Measurements from ENCODE around the gene SLC15A4. TPM values are rescaled to one million over a fixed set of nuclear protein-coding genes. Genes with fewer than 3 reads are reported as not detected.

SLC15A4 gene
- total and polyA plus RNA-seq, 2 of the 13 experiments (the other 11 are each of a cell fraction or from before 2014, with no cell fraction given): 17.3 to 22.7 TPM

GRCh38 chr12:128813392-128813791 lies 10.4 kb downstream of the SLC15A4 start:
- DNase-seq (ENCODE audit: low spot score) (no peak), ATAC-seq (no peak), FAIRE-seq (no peak)
- H3K4me1 ChIP-seq (ENCODE audit: insufficient read depth, low read length): peaks cover 6% of the 10 kb centered on the region; the same call in 1 of the 2 replicates
- ChIA-PET CTCF (ENCODE audit: low intra/inter-chr PET ratio, low total read pairs) (no interaction called here), POLR2A (no interaction called here)
- peaks cover 57% of the 10 kb centered on the region for H3K79me2 ChIP-seq (ENCODE audit: insufficient read depth, low read length)
- H3K9ac ChIP-seq (ENCODE audit: insufficient read depth, low read depth, low read length): no peak overlapping the region
- H3K4me2 ChIP-seq (ENCODE audit: low read depth, low read length): no peak overlapping the region
- no peaks in the 10 kb centered on the region for H3K9me3 ChIP-seq (ENCODE audit: low read length)
- H3K36me3 ChIP-seq (replicated peaks in 1 of 2; ENCODE audit: control insufficient read depth in 1 of 2, insufficient read depth in 2 of 2, low read length in 2 of 2): peaks cover 9 to 48% of the 10 kb centered on the region in 2 experiments; a peak in 4 of 5 replicates
- no peak overlapping the region for H2AFZ ChIP-seq (ENCODE audit: low read length)
- no peak overlapping the region for H3K27ac ChIP-seq (ENCODE audit: extremely low read length, insufficient read depth, low read length)
- WGBS (ENCODE audit: low lambda C conversion rate): 97% methylated on average over 7 of the region's 10 CpGs
- TF ChIP-seq ZNF761 (CRISPR knock-in tag; conservative IDR thresholded peaks at IDR 0.05): no peak
- no peak for TF ChIP-seq GPN1 (CRISPR knock-in tag; IDR thresholded peaks at IDR 0.05; ENCODE audit: borderline replicate concordance)
- no peak for TF ChIP-seq THYN1 (CRISPR knock-in tag; IDR thresholded peaks at IDR 0.05; ENCODE audit: borderline replicate concordance, low read depth)
- H3K4me3 ChIP-seq (replicated peaks in 1 of 3; ENCODE audit: insufficient read depth in 1 of 3, low read depth in 2 of 3, low read length in 3 of 3): no peak overlapping the region
- no peaks in the 10 kb centered on the region for H3K27me3 ChIP-seq (ENCODE audit: control insufficient read depth in 1 of 2, insufficient read depth in 2 of 2, low read length in 2 of 2)
- peaks cover 15% of the 10 kb centered on the region; the same call in 1 of the 2 replicates for H4K20me1 ChIP-seq (ENCODE audit: insufficient read depth, low read length)
- BruUV-seq (replicated peaks): no TSS peak
- intact Hi-C loops (cut with micrococcal nuclease; ENCODE audit: unreplicated experiment): no loop called here
- in situ Hi-C loops (cut with HindIII; ENCODE audit: extremely low pct_ligation_motif_present, low pct_unique_long_range_greater_than_20kb): no loop called here

GRCh38 chr12:128811806-128812205 lies 12.0 kb downstream of the SLC15A4 start:
- BruUV-seq (replicated peaks): no TSS peak
- TF ChIP-seq TGIF2 (CRISPR knock-in tag; IDR thresholded peaks at IDR 0.05) (no peak), ZNF180 (CRISPR knock-in tag; IDR thresholded peaks at IDR 0.05; ENCODE audit: borderline replicate concordance, low read depth) (no peak), GMEB1 (CRISPR knock-in tag; IDR thresholded peaks at IDR 0.05; ENCODE audit: borderline replicate concordance) (no peak), GPBP1L1 (CRISPR knock-in tag; IDR thresholded peaks at IDR 0.05) (no peak), THAP11 (CRISPR knock-in tag; IDR thresholded peaks at IDR 0.05) (no peak), ZNF788 (CRISPR knock-in tag; IDR thresholded peaks at IDR 0.05; ENCODE audit: borderline replicate concordance) (no peak), TIGD3 (CRISPR knock-in tag; IDR thresholded peaks at IDR 0.05; ENCODE audit: borderline replicate concordance) (no peak), ZNF552 (CRISPR knock-in tag; IDR thresholded peaks at IDR 0.05; ENCODE audit: borderline replicate concordance) (no peak), NFE2 (CRISPR knock-in tag; IDR thresholded peaks at IDR 0.05) (no peak), ZNF724P (CRISPR knock-in tag; IDR thresholded peaks at IDR 0.05; ENCODE audit: borderline replicate concordance) (no peak), MED8 (CRISPR knock-in tag; IDR thresholded peaks at IDR 0.05; ENCODE audit: insufficient replicate concordance) (no peak), ZSCAN22 (CRISPR knock-in tag; IDR thresholded peaks at IDR 0.05) (no peak)

More at GRCh38 chr12:128811806-128812205, 12.0 kb downstream of the SLC15A4 start:
- ATAC-seq: no peak
- H4K20me1 ChIP-seq (ENCODE audit: insufficient read depth, low read length): peaks cover 10% of the 10 kb centered on the region; the same call in 1 of the 2 replicates
- H3K79me2 ChIP-seq (ENCODE audit: insufficient read depth, low read length): peaks cover 41% of the 10 kb centered on the region
- ChIA-PET CTCF (ENCODE audit: low intra/inter-chr PET ratio, low total read pairs) (no interaction called here), POLR2A (interaction anchor here (0.7 kb wide), 1 partner anchor 12 kb away, joined by 4 read pairs; the partner anchor contains the start of gene SLC15A4)
- H3K4me2 ChIP-seq (ENCODE audit: low read depth, low read length): no peak overlapping the region
- FAIRE-seq: no peak
- no peak overlapping the region for H3K27ac ChIP-seq (ENCODE audit: extremely low read length, insufficient read depth, low read length)
- H3K9me3 ChIP-seq (ENCODE audit: low read length): no peaks in the 10 kb centered on the region
- H3K36me3 ChIP-seq (replicated peaks in 1 of 2; ENCODE audit: control insufficient read depth in 1 of 2, insufficient read depth in 2 of 2, low read length in 2 of 2): peaks cover 12 to 62% of the 10 kb centered on the region in 2 experiments; a peak in 4 of 5 replicates
- H3K9ac ChIP-seq (ENCODE audit: insufficient read depth, low read depth, low read length): no peak overlapping the region
- H3K27me3 ChIP-seq (ENCODE audit: control insufficient read depth in 1 of 2, insufficient read depth in 2 of 2, low read length in 2 of 2): no peaks in the 10 kb centered on the region
- in situ Hi-C loops (cut with HindIII; ENCODE audit: extremely low pct_ligation_motif_present, low pct_unique_long_range_greater_than_20kb) (no loop called here), intact Hi-C loops (cut with micrococcal nuclease; ENCODE audit: unreplicated experiment) (no loop called here)
- WGBS (ENCODE audit: low lambda C conversion rate): over 99% methylated on average over 9 of the region's 9 CpGs
- no peak overlapping the region for H2AFZ ChIP-seq (ENCODE audit: low read length)
- no peak for DNase-seq (ENCODE audit: low spot score)
- no peak overlapping the region for H3K4me3 ChIP-seq (replicated peaks in 1 of 3; ENCODE audit: insufficient read depth in 1 of 3, low read depth in 2 of 3, low read length in 3 of 3)
- no peaks in the 10 kb centered on the region for H3K4me1 ChIP-seq (ENCODE audit: insufficient read depth, low read length)
